Measurements from ENCODE around the gene DAPK2. TPM values are rescaled to one million over a fixed set of nuclear protein-coding genes. Genes with fewer than 3 reads are reported as not detected.

DAPK2 gene
- total RNA-seq, 4 donors from 2014 or later = 47.4 to 105 (median 78.7) TPM

DNA sequence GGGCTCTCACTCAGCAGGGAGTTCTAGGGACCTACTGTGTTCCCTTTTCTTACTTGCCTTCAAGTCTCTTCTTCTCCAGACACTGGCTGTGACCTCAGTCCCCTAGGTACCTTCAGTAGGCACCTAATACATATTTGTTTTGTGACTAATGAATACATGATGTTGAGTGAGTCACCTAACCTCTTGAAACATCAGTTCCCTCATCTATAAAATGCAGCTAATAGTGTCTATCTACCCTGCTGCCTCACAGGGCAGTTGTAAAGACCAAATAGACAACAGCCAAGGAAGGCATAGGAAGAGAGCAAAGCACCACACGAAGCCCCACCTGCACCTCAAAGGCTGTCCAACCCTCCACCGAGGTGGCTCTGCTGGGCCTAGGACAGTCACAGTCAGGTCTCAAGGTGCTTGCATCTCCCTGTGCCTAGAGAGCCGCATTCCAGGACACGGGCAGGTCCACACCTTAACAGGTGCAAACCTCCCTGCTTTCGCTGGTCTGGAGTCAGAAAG, 29.1 kb downstream of the DAPK2 start:
- 93 to 95% methylated on average over 5 of the region's 5 CpGs for WGBS, 2 donors
- H3K9me3 ChIP-seq = no peaks in the 10 kb centered on the region
- no peak overlapping the region for H3K4me3 ChIP-seq (replicated peaks in 1 of 3)
- intact Hi-C loops (cut with DNase I) = no loop called here
- H3K4me1 ChIP-seq = peaks cover 49 to 72% of the 10 kb centered on the region in 2 donors
- DNase-seq = no peak
- no peak overlapping the region for H3K27ac ChIP-seq
- no peaks in the 10 kb centered on the region for H3K27me3 ChIP-seq
- TF ChIP-seq POLR2A (IDR thresholded peaks at IDR 0.05) = no peak
- TF ChIP-seq, protein P1, sequence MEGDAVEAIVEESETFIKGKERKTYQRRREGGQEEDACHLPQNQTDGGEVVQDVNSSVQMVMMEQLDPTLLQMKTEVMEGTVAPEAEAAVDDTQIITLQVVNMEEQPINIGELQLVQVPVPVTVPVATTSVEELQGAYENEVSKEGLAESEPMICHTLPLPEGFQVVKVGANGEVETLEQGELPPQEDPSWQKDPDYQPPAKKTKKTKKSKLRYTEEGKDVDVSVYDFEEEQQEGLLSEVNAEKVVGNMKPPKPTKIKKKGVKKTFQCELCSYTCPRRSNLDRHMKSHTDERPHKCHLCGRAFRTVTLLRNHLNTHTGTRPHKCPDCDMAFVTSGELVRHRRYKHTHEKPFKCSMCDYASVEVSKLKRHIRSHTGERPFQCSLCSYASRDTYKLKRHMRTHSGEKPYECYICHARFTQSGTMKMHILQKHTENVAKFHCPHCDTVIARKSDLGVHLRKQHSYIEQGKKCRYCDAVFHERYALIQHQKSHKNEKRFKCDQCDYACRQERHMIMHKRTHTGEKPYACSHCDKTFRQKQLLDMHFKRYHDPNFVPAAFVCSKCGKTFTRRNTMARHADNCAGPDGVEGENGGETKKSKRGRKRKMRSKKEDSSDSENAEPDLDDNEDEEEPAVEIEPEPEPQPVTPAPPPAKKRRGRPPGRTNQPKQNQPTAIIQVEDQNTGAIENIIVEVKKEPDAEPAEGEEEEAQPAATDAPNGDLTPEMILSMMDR (IDR thresholded peaks at IDR 0.05) = no peak
- no peaks in the 10 kb centered on the region for H3K36me3 ChIP-seq

DNA sequence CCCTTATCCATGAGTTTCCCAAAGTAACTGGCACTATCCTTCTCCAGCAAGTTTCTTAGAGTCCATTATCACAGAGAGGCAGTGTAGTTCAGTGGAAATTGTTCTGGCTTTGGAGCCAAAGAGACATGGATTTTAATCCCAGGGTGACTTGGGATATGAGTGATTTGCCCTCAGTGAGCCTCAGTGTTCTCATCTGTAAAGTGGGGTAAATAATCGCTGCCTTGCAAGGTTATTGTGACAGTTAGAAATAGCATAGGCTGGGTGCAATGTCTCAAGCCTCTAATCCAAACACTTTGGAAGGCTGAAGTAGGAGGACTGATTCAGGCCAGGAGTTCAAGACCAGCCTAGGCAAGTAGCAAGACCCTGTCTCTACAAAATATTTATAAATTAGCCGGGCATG, 30.0 kb downstream of the DAPK2 start:
- Histone ChIP-seq H3K9me3 (no peaks in the 10 kb centered on the region), H3K27ac (no peak overlapping the region), H3K4me3 (replicated peaks in 1 of 3) (no peak overlapping the region), H3K27me3 (no peaks in the 10 kb centered on the region), H3K4me1 (peaks cover 45 to 72% of the 10 kb centered on the region in 2 donors), H3K36me3 (no peaks in the 10 kb centered on the region)
- WGBS, 2 donors = 96 to 100% methylated on average over 2 of the region's 2 CpGs
- TF ChIP-seq, protein P1 (IDR thresholded peaks at IDR 0.05) = no peak
- TF ChIP-seq POLR2A (IDR thresholded peaks at IDR 0.05) = no peak
- intact Hi-C loops (cut with DNase I) = no loop called here
- DNase-seq = no peak

DNA sequence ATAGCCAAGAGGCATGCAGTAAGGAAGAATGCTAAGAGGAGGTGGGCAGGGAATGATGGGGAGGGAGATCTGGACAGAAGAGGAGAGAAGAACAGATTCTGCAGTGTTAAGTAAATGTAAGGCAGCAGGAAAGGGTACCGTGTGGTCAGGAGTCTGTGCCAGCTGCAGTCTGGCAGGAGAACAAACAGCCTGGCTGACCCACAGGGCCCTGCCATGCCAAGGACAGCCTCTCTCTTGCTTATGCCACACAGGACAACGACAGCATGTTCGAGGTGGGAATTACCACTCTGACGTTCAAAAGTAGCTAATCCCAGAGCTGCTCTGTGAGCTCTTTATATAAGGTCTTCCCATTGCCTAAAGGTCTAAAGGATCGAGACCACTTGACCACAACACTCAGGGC, 31.3 kb downstream of the DAPK2 start:
- Histone ChIP-seq H3K9me3 (no peaks in the 10 kb centered on the region), H3K27me3 (no peaks in the 10 kb centered on the region), H3K4me1 (peaks cover 51 to 74% of the 10 kb centered on the region in 2 donors), H3K4me3 (replicated peaks in 1 of 3) (no peak overlapping the region), H3K27ac (peak overlapping the region in 1 of 3 donors; percentile 13), H3K36me3 (no peaks in the 10 kb centered on the region)
- WGBS, 2 donors = 12 to 47% methylated on average over 4 to 5 of the region's 5 CpGs
- TF ChIP-seq POLR2A (IDR thresholded peaks at IDR 0.05) = no peak
- TF ChIP-seq, protein P1 (IDR thresholded peaks at IDR 0.05) = no peak
- peak; percentile 73 to 74 for DNase-seq
- intact Hi-C loops (cut with DNase I) = no loop called here

DNA sequence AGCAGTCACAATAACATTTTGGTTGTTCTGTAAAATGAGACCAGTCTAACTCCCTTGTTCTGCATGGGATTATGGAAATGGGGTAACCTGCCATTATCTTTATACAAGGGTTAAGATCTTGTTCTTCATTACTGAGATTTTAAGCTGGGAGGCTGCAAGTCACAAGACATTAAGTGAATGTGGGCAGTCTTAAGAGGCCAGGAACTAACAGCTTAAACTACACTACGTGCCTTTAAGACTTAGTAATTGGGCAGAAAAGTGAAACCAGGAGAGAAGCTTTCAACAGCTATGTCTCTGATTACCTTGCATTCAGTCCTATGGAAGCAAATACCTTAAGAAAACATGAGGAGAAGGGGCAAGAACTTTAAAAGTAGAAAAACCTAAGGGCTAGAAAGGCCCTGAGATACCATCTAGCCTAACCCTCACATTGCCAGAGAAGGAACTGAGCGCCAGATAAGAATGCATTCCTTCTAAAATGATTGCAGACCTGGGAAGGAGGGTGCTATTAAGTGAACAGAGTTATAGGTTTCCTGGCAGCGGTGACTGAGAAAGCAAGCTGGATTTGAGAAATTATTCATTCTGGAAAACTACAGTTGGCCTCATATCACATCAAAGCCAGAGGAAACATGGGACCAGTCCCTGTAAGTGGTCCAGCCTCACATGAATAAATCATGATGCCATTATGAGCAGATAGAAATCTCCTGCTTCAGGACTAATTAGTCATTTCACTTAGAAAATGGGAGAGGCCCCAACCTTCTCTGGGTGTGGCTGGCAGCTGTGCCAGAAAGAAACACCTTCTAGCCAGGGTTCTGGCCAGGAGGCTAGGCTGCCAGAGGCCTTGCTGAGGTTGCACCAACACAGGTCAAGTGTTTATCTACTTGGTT, 32.9 kb downstream of the DAPK2 start:
- Histone ChIP-seq H3K27me3 (no peaks in the 10 kb centered on the region), H3K36me3 (no peaks in the 10 kb centered on the region), H3K9me3 (no peaks in the 10 kb centered on the region), H3K4me3 (replicated peaks in 1 of 3) (no peak overlapping the region), H3K4me1 (peaks cover 37 to 68% of the 10 kb centered on the region in 2 donors), H3K27ac (no peak overlapping the region)
- TF ChIP-seq, protein P1 (IDR thresholded peaks at IDR 0.05) = no peak
- no peak for TF ChIP-seq POLR2A (IDR thresholded peaks at IDR 0.05)
- intact Hi-C loops (cut with DNase I) = no loop called here
- WGBS, 2 donors = 67 to 85% methylated on average over 3 of the region's 3 CpGs
- no peak for DNase-seq

DNA sequence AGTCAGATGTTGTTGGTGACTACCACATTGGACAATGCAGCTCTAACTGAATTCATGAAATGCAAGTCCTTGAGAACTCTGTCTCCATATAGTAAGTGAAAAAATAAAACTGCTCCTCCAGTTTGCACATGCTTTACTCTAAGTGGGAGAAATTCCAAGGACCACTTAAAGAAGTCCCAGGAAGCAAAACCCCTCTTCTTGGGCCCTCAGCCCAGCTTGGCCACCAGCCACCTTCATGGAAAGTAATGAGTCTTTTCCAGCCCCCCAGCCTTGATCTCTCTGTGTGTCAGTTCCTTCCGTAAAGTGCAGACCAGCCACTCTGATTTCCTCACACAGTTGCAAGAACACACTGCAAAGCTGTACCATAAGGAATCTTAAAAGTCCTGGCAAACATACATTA, 34.5 kb downstream of the DAPK2 start:
- Histone ChIP-seq H3K27ac (peak overlapping the region in 2 of 3 donors; percentile 21 to 56), H3K27me3 (no peaks in the 10 kb centered on the region), H3K4me1 (peaks cover 33 to 53% of the 10 kb centered on the region in 2 donors), H3K4me3 (replicated peaks in 1 of 3) (no peak overlapping the region), H3K36me3 (no peaks in the 10 kb centered on the region), H3K9me3 (no peaks in the 10 kb centered on the region)
- DNase-seq = peak; percentile 20 to 32
- TF ChIP-seq POLR2A (IDR thresholded peaks at IDR 0.05) = no peak
- TF ChIP-seq, protein P1 (IDR thresholded peaks at IDR 0.05) = no peak
- 38 to 67% methylated on average over 1 of the region's 1 CpG for WGBS, 2 donors
- intact Hi-C loops (cut with DNase I) = no loop called here
